HG03097 (cell line): ENCODE results near the gene SCYGR3.

ENCODE experiments used
- ATAC-seq: cut with Tn5 transposase; IDR thresholded peaks from one replicate; pipeline ENCODE4 v1.9.1; 2021; ENCODE audit not compliant: unreplicated experiment, low FRiP score

The SCYGR3 gene

GRCh38 chr2:227566012-227566411 is 48.6 kb downstream of the SCYGR3 start:
- no peak for ATAC-seq

GRCh38 chr2:227565080-227565479 is 49.6 kb downstream of the SCYGR3 start:
- ATAC-seq = no peak
